Measurements from ENCODE around the gene IPO7. TPM values are rescaled to one million over a fixed set of nuclear protein-coding genes. Genes with fewer than 3 reads are reported as not detected.
"Not testable (repeated sequence)": the region's sequence is repeated elsewhere in the genome, so short reads cannot be mapped to it uniquely, and the experiment has no call there.

The IPO7 gene
- total RNA-seq, 1 experiment from 2014 or later = 77.6 TPM

GRCh38 chr11:9386901-9387300, 2.4 kb downstream of the IPO7 start:
- Histone ChIP-seq H3K4me1 (ENCODE audit: low read length) (peaks cover 19% of the 10 kb centered on the region), H3K4me3 (ENCODE audit: low read length) (peak overlapping the region; percentile 82), H3K27me3 (ENCODE audit: low read length) (no peaks in the 10 kb centered on the region), H3K4me2 (ENCODE audit: low read depth, low read length, poor library complexity, severe bottlenecking) (peak overlapping the region; percentile 82), H3K9ac (ENCODE audit: low read length) (no peak overlapping the region), H3K36me3 (ENCODE audit: insufficient read depth, low read length) (peaks cover 29% of the 10 kb centered on the region), H3K9me2 (replicated peaks; ENCODE audit: insufficient read depth, low read length) (no peaks in the 10 kb centered on the region), H2AFZ (ENCODE audit: low read length) (no peak overlapping the region), H3K9me3 (ENCODE audit: low read length) (no peaks in the 10 kb centered on the region), H3K27ac (ENCODE audit: low read length) (peak overlapping the region; percentile 80), H4K20me1 (ENCODE audit: insufficient read depth, low read depth, low read length) (peaks cover 30% of the 10 kb centered on the region), H3K79me2 (ENCODE audit: low read length) (peaks cover 70% of the 10 kb centered on the region)
- peak; percentile 54 for DNase-seq

- Histone ChIP-seq H3K9me2 (replicated peaks; ENCODE audit: insufficient read depth, low read length) (no peaks in the 10 kb centered on the region), H3K4me1 (ENCODE audit: low read length) (peaks cover 24% of the 10 kb centered on the region), H2AFZ (ENCODE audit: low read length) (no peak overlapping the region), H3K4me3 (ENCODE audit: low read length) (no peak overlapping the region), H3K9ac (ENCODE audit: low read length) (no peak overlapping the region), H3K9me3 (ENCODE audit: low read length) (no peaks in the 10 kb centered on the region), H3K4me2 (ENCODE audit: low read depth, low read length, poor library complexity, severe bottlenecking) (no peak overlapping the region), H3K27me3 (ENCODE audit: low read length) (no peaks in the 10 kb centered on the region), H4K20me1 (ENCODE audit: insufficient read depth, low read depth, low read length) (peaks cover 54% of the 10 kb centered on the region), H3K36me3 (ENCODE audit: insufficient read depth, low read length) (peaks cover 3% of the 10 kb centered on the region; the same call in 1 of the 2 replicates), H3K27ac (ENCODE audit: low read length) (no peak overlapping the region), H3K79me2 (ENCODE audit: low read length) (peaks cover 99% of the 10 kb centered on the region)
- no peak for DNase-seq
Measured at GRCh38 chr11:9396310-9396709, 11.9 kb downstream of the IPO7 start.

GRCh38 chr11:9396752-9397151, 12.3 kb downstream of the IPO7 start:
- Histone ChIP-seq H4K20me1 (ENCODE audit: insufficient read depth, low read depth, low read length) (peaks cover 55% of the 10 kb centered on the region), H3K4me2 (ENCODE audit: low read depth, low read length, poor library complexity, severe bottlenecking) (peak overlapping the region; percentile 25), H3K9me2 (replicated peaks; ENCODE audit: insufficient read depth, low read length) (no peaks in the 10 kb centered on the region), H3K27me3 (ENCODE audit: low read length) (no peaks in the 10 kb centered on the region), H3K9ac (ENCODE audit: low read length) (no peak overlapping the region), H3K36me3 (ENCODE audit: insufficient read depth, low read length) (peaks cover 2% of the 10 kb centered on the region; the same call in 1 of the 2 replicates), H3K4me1 (ENCODE audit: low read length) (peaks cover 24% of the 10 kb centered on the region), H3K9me3 (ENCODE audit: low read length) (no peaks in the 10 kb centered on the region), H3K4me3 (ENCODE audit: low read length) (no peak overlapping the region), H3K27ac (ENCODE audit: low read length) (0 out of 2 replicates have a peak overlapping the region, but pooled peaks have one; percentile 30), H2AFZ (ENCODE audit: low read length) (no peak overlapping the region), H3K79me2 (ENCODE audit: low read length) (peaks cover 99% of the 10 kb centered on the region)
- DNase-seq = no peak

- Histone ChIP-seq H3K27me3 (ENCODE audit: low read length) (no peaks in the 10 kb centered on the region), H3K36me3 (ENCODE audit: insufficient read depth, low read length) (no peaks in the 10 kb centered on the region; the same call in 1 of the 2 replicates), H3K9me2 (replicated peaks; ENCODE audit: insufficient read depth, low read length) (no peaks in the 10 kb centered on the region), H3K79me2 (ENCODE audit: low read length) (peaks cover 99% of the 10 kb centered on the region), H3K9me3 (ENCODE audit: low read length) (no peaks in the 10 kb centered on the region), H2AFZ (ENCODE audit: low read length) (no peak overlapping the region), H3K9ac (ENCODE audit: low read length) (no peak overlapping the region), H3K4me2 (ENCODE audit: low read depth, low read length, poor library complexity, severe bottlenecking) (no peak overlapping the region), H4K20me1 (ENCODE audit: insufficient read depth, low read depth, low read length) (peaks cover 52% of the 10 kb centered on the region), H3K4me1 (ENCODE audit: low read length) (peaks cover 24% of the 10 kb centered on the region), H3K27ac (ENCODE audit: low read length) (peak overlapping the region; percentile 35), H3K4me3 (ENCODE audit: low read length) (no peak overlapping the region)
- DNase-seq = no peak
Measured at GRCh38 chr11:9397746-9398680, 13.6 kb downstream of the IPO7 start.

- Histone ChIP-seq H3K4me2 (ENCODE audit: low read depth, low read length, poor library complexity, severe bottlenecking) (no peak overlapping the region), H3K27me3 (ENCODE audit: low read length) (no peaks in the 10 kb centered on the region), H3K9ac (ENCODE audit: low read length) (no peak overlapping the region), H3K36me3 (ENCODE audit: insufficient read depth, low read length) (peaks cover 5% of the 10 kb centered on the region; the same call in 1 of the 2 replicates), H3K27ac (ENCODE audit: low read length) (no peak overlapping the region), H3K4me3 (ENCODE audit: low read length) (no peak overlapping the region), H3K79me2 (ENCODE audit: low read length) (peaks cover 98% of the 10 kb centered on the region), H2AFZ (ENCODE audit: low read length) (no peak overlapping the region), H3K9me2 (replicated peaks; ENCODE audit: insufficient read depth, low read length) (no peaks in the 10 kb centered on the region), H4K20me1 (ENCODE audit: insufficient read depth, low read depth, low read length) (peaks cover 46% of the 10 kb centered on the region), H3K4me1 (ENCODE audit: low read length) (peaks cover 23% of the 10 kb centered on the region), H3K9me3 (ENCODE audit: low read length) (no peaks in the 10 kb centered on the region)
- no peak for DNase-seq
Measured at GRCh38 chr11:9399466-9399865, 15.0 kb downstream of the IPO7 start.

GRCh38 chr11:9401884-9402283, 17.4 kb downstream of the IPO7 start:
- peaks cover 28% of the 10 kb centered on the region for H4K20me1 ChIP-seq (ENCODE audit: insufficient read depth, low read depth, low read length)

GRCh38 chr11:9428706-9429105, 44.3 kb downstream of the IPO7 start:
- no peaks in the 10 kb centered on the region for H4K20me1 ChIP-seq (ENCODE audit: insufficient read depth, low read depth, low read length)
- no peak overlapping the region for H2AFZ ChIP-seq (ENCODE audit: low read length)
- no peak overlapping the region for H3K9ac ChIP-seq (ENCODE audit: low read length)
- no peak overlapping the region for H3K4me2 ChIP-seq (ENCODE audit: low read depth, low read length, poor library complexity, severe bottlenecking)
- H3K4me3 ChIP-seq (ENCODE audit: low read length) = no peak overlapping the region
- no peaks in the 10 kb centered on the region for H3K9me2 ChIP-seq (replicated peaks; ENCODE audit: insufficient read depth, low read length)
- no peak overlapping the region for H3K27ac ChIP-seq (ENCODE audit: low read length)
- no peak for DNase-seq
- no peaks in the 10 kb centered on the region for H3K27me3 ChIP-seq (ENCODE audit: low read length)
- H3K4me1 ChIP-seq (ENCODE audit: low read length) = no peaks in the 10 kb centered on the region
- H3K9me3 ChIP-seq (ENCODE audit: low read length) = no peaks in the 10 kb centered on the region
- peaks cover 10% of the 10 kb centered on the region for H3K79me2 ChIP-seq (ENCODE audit: low read length)
- peaks cover 72% of the 10 kb centered on the region for H3K36me3 ChIP-seq (ENCODE audit: insufficient read depth, low read length)

More at GRCh38 chr11:9401884-9402283, 17.4 kb downstream of the IPO7 start:
- not testable (repeated sequence) for H3K27me3 ChIP-seq (ENCODE audit: low read length); H3K9me2 ChIP-seq (replicated peaks; ENCODE audit: insufficient read depth, low read length); H3K27ac ChIP-seq (ENCODE audit: low read length); H3K4me3 ChIP-seq (ENCODE audit: low read length); H3K9ac ChIP-seq (ENCODE audit: low read length); H2AFZ ChIP-seq (ENCODE audit: low read length); DNase-seq; H3K36me3 ChIP-seq (ENCODE audit: insufficient read depth, low read length); H3K4me2 ChIP-seq (ENCODE audit: low read depth, low read length, poor library complexity, severe bottlenecking); H3K9me3 ChIP-seq (ENCODE audit: low read length)
- H3K79me2 ChIP-seq (ENCODE audit: low read length) = peaks cover 94% of the 10 kb centered on the region
- peaks cover 10% of the 10 kb centered on the region for H3K4me1 ChIP-seq (ENCODE audit: low read length)

GRCh38 chr11:9438611-9439010, 54.2 kb downstream of the IPO7 start:
- H3K27me3 ChIP-seq (ENCODE audit: low read length) = no peaks in the 10 kb centered on the region
- no peak for DNase-seq
- no peak overlapping the region for H2AFZ ChIP-seq (ENCODE audit: low read length)
- no peaks in the 10 kb centered on the region for H3K9me2 ChIP-seq (replicated peaks; ENCODE audit: insufficient read depth, low read length)
- no peaks in the 10 kb centered on the region for H3K9me3 ChIP-seq (ENCODE audit: low read length)
- no peak overlapping the region for H3K9ac ChIP-seq (ENCODE audit: low read length)
- H3K4me3 ChIP-seq (ENCODE audit: low read length) = no peak overlapping the region
- no peaks in the 10 kb centered on the region for H3K4me1 ChIP-seq (ENCODE audit: low read length)
- H4K20me1 ChIP-seq (ENCODE audit: insufficient read depth, low read depth, low read length) = no peaks in the 10 kb centered on the region
- peaks cover 14% of the 10 kb centered on the region; the same call in 1 of the 2 replicates for H3K79me2 ChIP-seq (ENCODE audit: low read length)
- H3K4me2 ChIP-seq (ENCODE audit: low read depth, low read length, poor library complexity, severe bottlenecking) = no peak overlapping the region
- no peak overlapping the region for H3K27ac ChIP-seq (ENCODE audit: low read length)
- H3K36me3 ChIP-seq (ENCODE audit: insufficient read depth, low read length) = peaks cover 59% of the 10 kb centered on the region

All from Karpas-422 (cell line).